ENCODE measurements around the gene ME3. TPM values are rescaled to one million over a fixed set of nuclear protein-coding genes. Genes with fewer than 3 reads are reported as not detected.
A peak's percentile ranks its signal among the peaks of the same experiment; 100 is the strongest.

ME3 gene
- total RNA-seq, 1 donor from 2014 or later: 28.5 TPM

DNA sequence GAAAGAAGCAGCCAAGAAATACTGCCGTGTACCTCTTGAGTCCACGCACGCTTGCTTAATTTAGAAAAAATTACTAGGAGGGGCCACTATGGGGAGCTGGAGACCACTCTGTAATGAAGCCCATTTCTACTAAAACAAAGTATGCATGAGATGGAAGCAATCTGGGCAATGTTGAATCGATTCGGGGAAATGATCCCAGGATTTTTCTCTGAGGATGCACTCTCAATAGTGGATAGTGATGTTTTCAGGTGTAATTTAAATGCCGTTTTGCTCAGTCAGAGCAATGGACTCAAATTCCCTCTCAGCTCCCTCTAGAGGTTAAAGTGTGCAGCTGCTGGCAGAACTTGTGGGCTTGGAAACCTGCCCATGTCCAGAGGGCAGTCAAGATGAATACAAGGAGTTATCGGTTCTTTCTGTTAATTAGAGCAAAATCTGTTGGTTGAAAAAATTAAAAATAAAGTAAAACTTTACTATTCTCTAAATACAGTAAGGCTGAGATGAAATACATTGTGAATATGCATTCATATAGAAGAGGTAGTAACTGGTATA is 64.1 kb downstream of the ME3 start:
- H3K27ac ChIP-seq: peak overlapping the region; percentile 70
- TF ChIP-seq POLR2A (IDR thresholded peaks at IDR 0.05) (no peak), POLR2AphosphoS5 (IDR thresholded peaks at IDR 0.05; ENCODE audit: insufficient read depth in 1 of 2, low read depth in 1 of 2) (peak in 1 of 2 donors; percentile 68)
- TF ChIP-seq, protein P1, sequence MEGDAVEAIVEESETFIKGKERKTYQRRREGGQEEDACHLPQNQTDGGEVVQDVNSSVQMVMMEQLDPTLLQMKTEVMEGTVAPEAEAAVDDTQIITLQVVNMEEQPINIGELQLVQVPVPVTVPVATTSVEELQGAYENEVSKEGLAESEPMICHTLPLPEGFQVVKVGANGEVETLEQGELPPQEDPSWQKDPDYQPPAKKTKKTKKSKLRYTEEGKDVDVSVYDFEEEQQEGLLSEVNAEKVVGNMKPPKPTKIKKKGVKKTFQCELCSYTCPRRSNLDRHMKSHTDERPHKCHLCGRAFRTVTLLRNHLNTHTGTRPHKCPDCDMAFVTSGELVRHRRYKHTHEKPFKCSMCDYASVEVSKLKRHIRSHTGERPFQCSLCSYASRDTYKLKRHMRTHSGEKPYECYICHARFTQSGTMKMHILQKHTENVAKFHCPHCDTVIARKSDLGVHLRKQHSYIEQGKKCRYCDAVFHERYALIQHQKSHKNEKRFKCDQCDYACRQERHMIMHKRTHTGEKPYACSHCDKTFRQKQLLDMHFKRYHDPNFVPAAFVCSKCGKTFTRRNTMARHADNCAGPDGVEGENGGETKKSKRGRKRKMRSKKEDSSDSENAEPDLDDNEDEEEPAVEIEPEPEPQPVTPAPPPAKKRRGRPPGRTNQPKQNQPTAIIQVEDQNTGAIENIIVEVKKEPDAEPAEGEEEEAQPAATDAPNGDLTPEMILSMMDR (IDR thresholded peaks at IDR 0.05): peak; percentile 67 to 89 (median 73)
- no peak for DNase-seq (ENCODE audit: extremely low spot score in 2 of 2)
- H3K27me3 ChIP-seq: no peaks in the 10 kb centered on the region
- H3K4me3 ChIP-seq: no peak overlapping the region
- H3K4me1 ChIP-seq: peaks cover 26% of the 10 kb centered on the region
- intact Hi-C loops (cut with DNase I): loop anchor here (5.0 kb wide), 2 partner anchors 151 to 194 kb away; partner anchors contain the start of gene PRSS23
- no peaks in the 10 kb centered on the region for H3K36me3 ChIP-seq
- no peaks in the 10 kb centered on the region for H3K9me3 ChIP-seq

DNA sequence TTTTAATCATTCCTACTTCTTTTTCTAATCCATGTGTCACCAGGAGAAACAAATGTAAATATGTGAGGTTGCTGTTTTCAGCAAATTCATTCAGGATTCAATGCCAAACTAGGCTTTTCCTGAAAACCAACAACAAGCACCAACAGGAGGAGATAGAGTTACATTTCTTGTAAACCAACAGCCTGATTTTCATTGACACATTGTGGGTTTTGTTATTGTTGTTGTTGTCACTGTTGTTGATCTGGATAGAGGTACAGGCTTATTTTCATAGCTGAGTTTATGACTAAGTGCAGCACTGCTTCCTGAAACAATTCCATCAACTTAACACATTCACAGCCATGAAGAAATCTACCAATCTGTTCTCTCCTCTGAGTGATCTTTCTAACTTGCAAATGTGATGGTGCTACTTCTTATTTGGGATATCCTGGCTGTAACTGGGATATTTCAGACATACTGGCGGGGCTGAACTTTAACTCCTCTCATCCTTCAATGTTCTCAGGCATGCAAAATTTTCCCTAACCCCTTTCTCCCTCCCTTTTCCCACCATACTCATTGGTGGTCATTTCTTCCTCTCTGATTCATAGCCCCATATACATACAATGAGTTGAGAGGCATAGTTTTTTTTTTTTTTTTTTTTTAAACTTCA is 65.5 kb downstream of the ME3 start:
- Histone ChIP-seq H3K36me3 (no peaks in the 10 kb centered on the region), H3K9me3 (no peaks in the 10 kb centered on the region), H3K27ac (peak overlapping the region; percentile 17), H3K27me3 (no peaks in the 10 kb centered on the region), H3K4me3 (no peak overlapping the region), H3K4me1 (peaks cover 26% of the 10 kb centered on the region)
- TF ChIP-seq POLR2AphosphoS5 (IDR thresholded peaks at IDR 0.05; ENCODE audit: insufficient read depth in 1 of 2, low read depth in 1 of 2) (no peak), POLR2A (IDR thresholded peaks at IDR 0.05) (no peak)
- TF ChIP-seq, protein P1 (IDR thresholded peaks at IDR 0.05): no peak
- intact Hi-C loops (cut with DNase I): loop anchor here (5.0 kb wide), 2 partner anchors 150 to 195 kb away; partner anchors contain the start of gene PRSS23
- no peak for DNase-seq (ENCODE audit: extremely low spot score in 2 of 2)

DNA sequence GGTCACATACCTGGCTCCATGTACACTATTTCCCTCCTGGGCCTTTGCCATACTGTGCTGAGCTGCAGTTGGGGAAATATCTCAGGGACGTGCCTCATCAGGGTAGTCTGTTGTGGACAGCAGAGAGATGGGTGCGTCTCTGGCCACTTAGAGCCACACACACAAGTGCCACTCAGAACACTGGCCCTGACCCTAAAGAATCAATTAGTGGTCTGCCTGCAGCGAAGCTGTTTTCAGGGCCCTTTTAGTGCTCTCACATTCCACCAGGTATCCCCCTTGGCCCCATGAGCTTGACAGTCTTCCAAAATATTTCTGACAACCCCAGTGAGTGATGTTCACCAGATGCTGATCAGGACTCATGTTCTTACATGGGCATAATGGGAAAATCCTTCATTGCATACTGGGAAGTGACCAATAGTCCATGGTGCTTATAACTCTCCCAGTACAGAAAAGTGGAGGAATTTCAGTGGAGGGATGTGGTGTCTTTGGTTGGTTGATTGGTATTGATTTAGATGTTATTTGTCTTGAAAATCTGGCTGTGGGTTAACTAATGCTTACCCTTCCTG is 66.1 kb downstream of the ME3 start:
- Histone ChIP-seq H3K4me3 (no peak overlapping the region), H3K27ac (peak overlapping the region; percentile 17), H3K4me1 (peaks cover 26% of the 10 kb centered on the region), H3K9me3 (no peaks in the 10 kb centered on the region), H3K36me3 (no peaks in the 10 kb centered on the region), H3K27me3 (no peaks in the 10 kb centered on the region)
- DNase-seq (ENCODE audit: extremely low spot score in 2 of 2): no peak
- TF ChIP-seq POLR2AphosphoS5 (IDR thresholded peaks at IDR 0.05; ENCODE audit: insufficient read depth in 1 of 2, low read depth in 1 of 2) (no peak), POLR2A (IDR thresholded peaks at IDR 0.05) (no peak)
- TF ChIP-seq, protein P1 (IDR thresholded peaks at IDR 0.05): no peak
- intact Hi-C loops (cut with DNase I): loop anchor here (5.0 kb wide), 2 partner anchors 149 to 196 kb away; partner anchors contain the start of gene PRSS23

DNA sequence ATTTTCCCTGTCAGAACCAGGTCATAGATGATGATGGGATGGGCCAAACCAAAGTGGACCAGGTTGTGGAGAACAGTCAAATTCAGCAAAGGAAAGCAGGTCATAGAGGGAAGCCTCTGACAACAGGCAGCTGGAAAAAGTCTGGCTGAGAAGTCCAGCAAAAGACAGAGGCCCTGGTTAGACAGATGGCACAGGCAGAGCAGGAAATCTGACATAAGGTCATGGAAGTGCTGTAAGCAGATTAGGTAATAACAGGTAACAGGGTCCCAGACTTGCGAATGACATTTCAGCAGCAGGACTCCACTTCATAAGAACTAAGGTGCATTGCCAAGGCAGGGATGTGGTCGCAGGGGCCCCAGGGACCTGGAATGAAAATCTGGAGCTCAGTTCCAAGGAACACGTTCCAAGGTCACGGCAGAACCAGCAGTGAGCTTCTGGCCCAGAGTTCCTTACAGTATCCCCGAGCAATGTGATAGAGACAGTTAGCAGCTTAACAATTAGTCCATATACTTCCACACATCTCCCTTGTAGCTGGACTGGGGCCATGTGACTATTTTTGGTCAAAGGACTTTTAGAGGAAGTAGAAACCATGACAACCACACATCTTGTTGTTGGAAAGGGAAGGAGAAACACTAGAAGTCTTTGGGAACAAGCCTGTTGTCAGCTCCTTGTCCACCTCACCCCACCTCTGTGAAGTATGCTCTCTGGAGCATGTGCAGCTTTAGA is 75.4 kb downstream of the ME3 start:
- intact Hi-C loops (cut with DNase I): loop anchor here (5.0 kb wide), 1 partner anchor 300 kb away; no protein-coding TSS in a partner anchor
- Histone ChIP-seq H3K4me1 (peaks cover 23% of the 10 kb centered on the region), H3K27me3 (no peaks in the 10 kb centered on the region), H3K9me3 (no peaks in the 10 kb centered on the region), H3K27ac (no peak overlapping the region), H3K4me3 (no peak overlapping the region), H3K36me3 (no peaks in the 10 kb centered on the region)
- TF ChIP-seq POLR2A (IDR thresholded peaks at IDR 0.05) (no peak), POLR2AphosphoS5 (IDR thresholded peaks at IDR 0.05; ENCODE audit: insufficient read depth in 1 of 2, low read depth in 1 of 2) (no peak)
- TF ChIP-seq, protein P1 (IDR thresholded peaks at IDR 0.05): no peak
- DNase-seq (ENCODE audit: extremely low spot score in 2 of 2): no peak

All from vagina (tissue), 2 donors.